HepG2 (cell line): Measurements from ENCODE around the gene SNX13. TPM values are rescaled to one million over a fixed set of nuclear protein-coding genes. Genes with fewer than 3 reads are reported as not detected.

ENCODE experiments used
- AKAP8 ChIP-seq: sonication (generic); formaldehyde crosslinking; IDR thresholded peaks from 2 replicates; pipeline ENCODE4 v1.5.1; 2020; ENCODE audit warnings: mild to moderate bottlenecking, missing genetic modification reagents
- ASH2L ChIP-seq: fragments of 300-600, 200-600 bp; sonication (generic); IDR thresholded peaks from 2 replicates; pipeline ENCODE4 v1.7.0; 2017; ENCODE audit warnings: low read depth, mild to moderate bottlenecking, moderate library complexity, mixed read lengths, low read length; ENCODE audit not compliant: insufficient read length
- BORCS8-MEF2B ChIP-seq: sonication (generic); formaldehyde crosslinking; IDR thresholded peaks from 2 replicates; pipeline ENCODE4 v1.8.0; 2022; ENCODE audit warnings: mild to moderate bottlenecking, missing genetic modification reagents
- IRF2 ChIP-seq: IDR thresholded peaks from 2 replicates; pipeline ENCODE4 v1.6.1; 2018; ENCODE audit warnings: missing genetic modification reagents, missing compliant biosample characterization
- LCORL ChIP-seq, 2 experiments: fragments of 450-650 bp in 1 of 2; sonication (generic) in 1 of 2; formaldehyde crosslinking in 1 of 2; IDR thresholded peaks; 2 replicates each; pipeline versions ENCODE4 v1.5.0 to v1.6.1; 2017 to 2020; ENCODE audit warnings: antibody characterized with exemption in 1 of 2, missing genetic modification reagents in 1 of 2
- NRL ChIP-seq: sonication (generic); formaldehyde crosslinking; IDR thresholded peaks from 2 replicates; pipeline ENCODE4 v1.5.0; 2020; ENCODE audit warnings: missing genetic modification reagents, mild to moderate bottlenecking, moderate library complexity, borderline replicate concordance
- SYNCRIP ChIP-seq: fragments of 200-400 bp; formaldehyde crosslinking; IDR thresholded peaks from 2 replicates; pipeline ENCODE4 v1.6.1; 2018; ENCODE audit warnings: mild to moderate bottlenecking, low read depth, low read length; ENCODE audit not compliant: insufficient read depth
- TGIF2 ChIP-seq: IDR thresholded peaks from 2 replicates; pipeline ENCODE4 v1.6.1; 2016; ENCODE audit warnings: control low read depth, missing compliant biosample characterization
- ZBTB7A ChIP-seq: sonication (generic); formaldehyde crosslinking; IDR thresholded peaks from 2 replicates; pipeline ENCODE4 v1.8.0; 2022; ENCODE audit warnings: mild to moderate bottlenecking, missing genetic modification reagents
- ZNF180 ChIP-seq: sonication (generic); formaldehyde crosslinking; IDR thresholded peaks from 2 replicates; pipeline ENCODE4 v1.4.0; 2020; ENCODE audit warnings: low read depth, missing genetic modification reagents, borderline replicate concordance
- ZNF530 ChIP-seq: sonication (generic); formaldehyde crosslinking; IDR thresholded peaks from 2 replicates; pipeline ENCODE4 v1.5.0; 2020; ENCODE audit warnings: low read depth, mild to moderate bottlenecking, missing genetic modification reagents
- ZNF737 ChIP-seq: sonication (generic); formaldehyde crosslinking; IDR thresholded peaks from 2 replicates; pipeline ENCODE4 v1.5.0; 2020; ENCODE audit warnings: missing genetic modification reagents, mild to moderate bottlenecking, borderline replicate concordance
- ZNF816 ChIP-seq: sonication (generic); formaldehyde crosslinking; IDR thresholded peaks from 2 replicates; pipeline ENCODE4 v1.8.0; 2022; ENCODE audit warnings: missing genetic modification reagents, mild to moderate bottlenecking, borderline replicate concordance
- polyA plus RNA-seq, 8 experiments: library from polyadenylated mRNA; depleted of rRNA in 3 of 8; stranded (reverse) in 7 of 8; unstranded in 1 of 8; fragments of >200 nt; fragmentation: Illumina TruSeq in 4 of 8; extraction: Trizol in 4 of 8; gene quantifications; 2 replicates each; pipeline versions ENCODE4 v1.2.1 to v1.2.3, GENCODE V29; 2011 to 2016; ENCODE audit warnings: low read depth in 4 of 8, missing spikeins in 1 of 8, mixed read lengths in 1 of 8; ENCODE audit not compliant: insufficient read depth in 1 of 8
- total RNA-seq, 5 experiments: library from RNA; depleted of rRNA; stranded (reverse); fragments of >200 nt; fragmentation: Illumina TruSeq; extraction: Trizol; gene quantifications; 2 replicates each; pipeline ENCODE4 v1.2.3, GENCODE V29; 2016; ENCODE audit warnings: low read depth in 1 of 5
- TF ChIP-seq, protein P1 (sequence below): sonication (generic); formaldehyde crosslinking; IDR thresholded peaks from 2 replicates; pipeline ENCODE4 v1.5.1; 2020; ENCODE audit warnings: mild to moderate bottlenecking, missing genetic modification reagents, borderline replicate concordance
- TF ChIP-seq, protein P2 (sequence below): sonication (generic); formaldehyde crosslinking; IDR thresholded peaks from 2 replicates; pipeline ENCODE4 v1.9.0; 2021; ENCODE audit warnings: missing genetic modification reagents, borderline replicate concordance
- TF ChIP-seq, protein P3 (sequence below): sonication (generic); formaldehyde crosslinking; IDR thresholded peaks from 2 replicates; pipeline ENCODE4 v1.8.0; 2022; ENCODE audit warnings: missing genetic modification reagents, mild to moderate bottlenecking, inconsistent platforms, borderline replicate concordance
- TF ChIP-seq, protein P4 (sequence below): sonication (generic); formaldehyde crosslinking; IDR thresholded peaks from 2 replicates; pipeline ENCODE4 v1.8.0; 2022; ENCODE audit warnings: missing genetic modification reagents, mild to moderate bottlenecking, borderline replicate concordance

The SNX13 gene
- total and polyA plus RNA-seq, 2 of the 13 experiments (the other 11 are each of a cell fraction or from before 2014, with no cell fraction given): 14.3 to 32.3 TPM

DNA sequence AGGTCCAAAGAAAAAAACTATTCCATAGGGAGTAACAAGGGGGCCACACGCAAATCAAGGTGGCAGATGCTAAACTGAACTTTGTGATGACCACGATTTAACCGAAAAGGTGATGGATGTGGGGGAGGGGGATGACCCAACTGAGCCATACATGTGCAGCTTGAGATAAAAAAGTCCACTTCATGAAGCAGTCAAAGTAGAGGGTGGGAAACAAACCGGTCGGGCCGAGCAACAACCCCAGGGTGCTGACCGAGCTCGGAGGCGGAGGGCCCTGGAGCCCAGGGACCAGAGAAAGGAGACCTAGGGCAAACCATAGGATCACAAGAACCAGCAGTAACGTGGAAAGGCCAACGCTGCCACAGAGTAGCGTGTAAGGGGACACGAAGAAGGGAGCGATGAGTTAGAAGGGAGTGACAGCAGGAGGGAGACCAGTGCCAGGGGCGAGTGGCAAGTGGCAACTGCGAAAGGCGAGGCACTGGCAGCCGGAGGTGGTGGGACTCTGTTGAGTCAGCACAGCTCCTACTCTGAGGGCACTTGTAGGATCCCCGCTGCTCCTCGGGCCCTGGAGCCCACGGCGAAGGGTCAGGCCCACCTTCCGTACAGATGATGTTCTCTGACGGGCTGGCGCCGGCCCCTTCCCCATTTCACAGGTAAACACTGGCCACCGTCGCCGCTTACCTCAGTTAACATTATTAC, 540 bp downstream of the SNX13 start (continued):
- TF ChIP-seq, protein P1, sequence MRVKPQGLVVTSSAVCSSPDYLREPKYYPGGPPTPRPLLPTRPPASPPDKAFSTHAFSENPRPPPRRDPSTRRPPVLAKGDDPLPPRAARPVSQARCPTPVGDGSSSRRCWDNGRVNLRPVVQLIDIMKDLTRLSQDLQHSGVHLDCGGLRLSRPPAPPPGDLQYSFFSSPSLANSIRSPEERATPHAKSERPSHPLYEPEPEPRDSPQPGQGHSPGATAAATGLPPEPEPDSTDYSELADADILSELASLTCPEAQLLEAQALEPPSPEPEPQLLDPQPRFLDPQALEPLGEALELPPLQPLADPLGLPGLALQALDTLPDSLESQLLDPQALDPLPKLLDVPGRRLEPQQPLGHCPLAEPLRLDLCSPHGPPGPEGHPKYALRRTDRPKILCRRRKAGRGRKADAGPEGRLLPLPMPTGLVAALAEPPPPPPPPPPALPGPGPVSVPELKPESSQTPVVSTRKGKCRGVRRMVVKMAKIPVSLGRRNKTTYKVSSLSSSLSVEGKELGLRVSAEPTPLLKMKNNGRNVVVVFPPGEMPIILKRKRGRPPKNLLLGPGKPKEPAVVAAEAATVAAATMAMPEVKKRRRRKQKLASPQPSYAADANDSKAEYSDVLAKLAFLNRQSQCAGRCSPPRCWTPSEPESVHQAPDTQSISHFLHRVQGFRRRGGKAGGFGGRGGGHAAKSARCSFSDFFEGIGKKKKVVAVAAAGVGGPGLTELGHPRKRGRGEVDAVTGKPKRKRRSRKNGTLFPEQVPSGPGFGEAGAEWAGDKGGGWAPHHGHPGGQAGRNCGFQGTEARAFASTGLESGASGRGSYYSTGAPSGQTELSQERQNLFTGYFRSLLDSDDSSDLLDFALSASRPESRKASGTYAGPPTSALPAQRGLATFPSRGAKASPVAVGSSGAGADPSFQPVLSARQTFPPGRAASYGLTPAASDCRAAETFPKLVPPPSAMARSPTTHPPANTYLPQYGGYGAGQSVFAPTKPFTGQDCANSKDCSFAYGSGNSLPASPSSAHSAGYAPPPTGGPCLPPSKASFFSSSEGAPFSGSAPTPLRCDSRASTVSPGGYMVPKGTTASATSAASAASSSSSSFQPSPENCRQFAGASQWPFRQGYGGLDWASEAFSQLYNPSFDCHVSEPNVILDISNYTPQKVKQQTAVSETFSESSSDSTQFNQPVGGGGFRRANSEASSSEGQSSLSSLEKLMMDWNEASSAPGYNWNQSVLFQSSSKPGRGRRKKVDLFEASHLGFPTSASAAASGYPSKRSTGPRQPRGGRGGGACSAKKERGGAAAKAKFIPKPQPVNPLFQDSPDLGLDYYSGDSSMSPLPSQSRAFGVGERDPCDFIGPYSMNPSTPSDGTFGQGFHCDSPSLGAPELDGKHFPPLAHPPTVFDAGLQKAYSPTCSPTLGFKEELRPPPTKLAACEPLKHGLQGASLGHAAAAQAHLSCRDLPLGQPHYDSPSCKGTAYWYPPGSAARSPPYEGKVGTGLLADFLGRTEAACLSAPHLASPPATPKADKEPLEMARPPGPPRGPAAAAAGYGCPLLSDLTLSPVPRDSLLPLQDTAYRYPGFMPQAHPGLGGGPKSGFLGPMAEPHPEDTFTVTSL: peak; percentile 54; the same call in 1 of the 2 replicates
- TF ChIP-seq ZNF737 (0 out of 2 replicates have a peak, but pooled peaks have one; percentile 53), ZNF530 (no peak), ASH2L (peak; percentile 72), SYNCRIP (no peak), ZNF180 (CRISPR knock-in tag) (no peak), IRF2 (CRISPR knock-in tag) (0 out of 2 replicates have a peak, but pooled peaks have one; percentile 32), NRL (CRISPR knock-in tag) (peak; percentile 50; the same call in 1 of the 2 replicates), AKAP8 (CRISPR knock-in tag) (0 out of 2 replicates have a peak, but pooled peaks have one; percentile 7), ZBTB7A (CRISPR knock-in tag) (peak; percentile 17; the same call in 1 of the 2 replicates), LCORL (IDR thresholded peaks at IDR 0.05) (no peak), LCORL (CRISPR knock-in tag; IDR thresholded peaks at IDR 0.05) (peak; percentile 47; the same call in 1 of the 2 replicates), TGIF2 (CRISPR knock-in tag) (peak; percentile 75), BORCS8-MEF2B (0 out of 2 replicates have a peak, but pooled peaks have one; percentile 5), ZNF816 (CRISPR knock-in tag) (peak; percentile 60; the same call in 1 of the 2 replicates)
- TF ChIP-seq, protein P2, sequence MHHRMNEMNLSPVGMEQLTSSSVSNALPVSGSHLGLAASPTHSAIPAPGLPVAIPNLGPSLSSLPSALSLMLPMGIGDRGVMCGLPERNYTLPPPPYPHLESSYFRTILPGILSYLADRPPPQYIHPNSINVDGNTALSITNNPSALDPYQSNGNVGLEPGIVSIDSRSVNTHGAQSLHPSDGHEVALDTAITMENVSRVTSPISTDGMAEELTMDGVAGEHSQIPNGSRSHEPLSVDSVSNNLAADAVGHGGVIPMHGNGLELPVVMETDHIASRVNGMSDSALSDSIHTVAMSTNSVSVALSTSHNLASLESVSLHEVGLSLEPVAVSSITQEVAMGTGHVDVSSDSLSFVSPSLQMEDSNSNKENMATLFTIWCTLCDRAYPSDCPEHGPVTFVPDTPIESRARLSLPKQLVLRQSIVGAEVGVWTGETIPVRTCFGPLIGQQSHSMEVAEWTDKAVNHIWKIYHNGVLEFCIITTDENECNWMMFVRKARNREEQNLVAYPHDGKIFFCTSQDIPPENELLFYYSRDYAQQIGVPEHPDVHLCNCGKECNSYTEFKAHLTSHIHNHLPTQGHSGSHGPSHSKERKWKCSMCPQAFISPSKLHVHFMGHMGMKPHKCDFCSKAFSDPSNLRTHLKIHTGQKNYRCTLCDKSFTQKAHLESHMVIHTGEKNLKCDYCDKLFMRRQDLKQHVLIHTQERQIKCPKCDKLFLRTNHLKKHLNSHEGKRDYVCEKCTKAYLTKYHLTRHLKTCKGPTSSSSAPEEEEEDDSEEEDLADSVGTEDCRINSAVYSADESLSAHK (CRISPR knock-in tag): no peak
- TF ChIP-seq, protein P3, sequence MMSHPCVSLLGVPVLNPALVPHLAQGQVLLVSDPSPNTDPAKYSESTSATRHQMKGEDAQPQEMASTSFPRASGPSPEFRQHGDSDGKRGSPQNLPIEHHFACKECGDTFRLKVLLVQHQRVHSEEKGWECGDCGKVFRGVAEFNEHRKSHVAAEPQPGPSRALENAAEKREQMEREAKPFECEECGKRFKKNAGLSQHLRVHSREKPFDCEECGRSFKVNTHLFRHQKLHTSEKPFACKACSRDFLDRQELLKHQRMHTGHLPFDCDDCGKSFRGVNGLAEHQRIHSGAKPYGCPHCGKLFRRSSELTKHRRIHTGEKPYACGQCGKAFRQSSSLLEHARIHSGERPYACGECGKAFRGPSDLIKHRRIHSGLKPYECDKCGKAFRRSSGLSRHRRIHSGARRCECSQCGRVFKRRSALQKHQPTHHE (CRISPR knock-in tag): 0 out of 2 replicates have a peak, but pooled peaks have one; percentile 40
- TF ChIP-seq, protein P4, sequence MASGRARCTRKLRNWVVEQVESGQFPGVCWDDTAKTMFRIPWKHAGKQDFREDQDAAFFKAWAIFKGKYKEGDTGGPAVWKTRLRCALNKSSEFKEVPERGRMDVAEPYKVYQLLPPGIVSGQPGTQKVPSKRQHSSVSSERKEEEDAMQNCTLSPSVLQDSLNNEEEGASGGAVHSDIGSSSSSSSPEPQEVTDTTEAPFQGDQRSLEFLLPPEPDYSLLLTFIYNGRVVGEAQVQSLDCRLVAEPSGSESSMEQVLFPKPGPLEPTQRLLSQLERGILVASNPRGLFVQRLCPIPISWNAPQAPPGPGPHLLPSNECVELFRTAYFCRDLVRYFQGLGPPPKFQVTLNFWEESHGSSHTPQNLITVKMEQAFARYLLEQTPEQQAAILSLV (CRISPR knock-in tag): peak; percentile 21; the same call in 1 of the 2 replicates
